MM.1S (cell line): Measurements from ENCODE around the gene GNPAT.

Experiments used
- EZH2 ChIP-seq: fragments of 300-600 bp; sonication (generic); optimal IDR thresholded peaks from 2 replicates; pipeline ENCODE3; 2017; ENCODE audit warnings: low read depth, mild to moderate bottlenecking, antibody characterized with exemption, low read length, mixed read lengths
- TF ChIP-seq, protein P1 (sequence below): fragments of 300-600 bp; sonication (generic); IDR thresholded peaks from 2 replicates; pipeline ENCODE4 v1.5.1; 2016; ENCODE audit warnings: antibody characterized with exemption, low read length, mixed read lengths

DNA sequence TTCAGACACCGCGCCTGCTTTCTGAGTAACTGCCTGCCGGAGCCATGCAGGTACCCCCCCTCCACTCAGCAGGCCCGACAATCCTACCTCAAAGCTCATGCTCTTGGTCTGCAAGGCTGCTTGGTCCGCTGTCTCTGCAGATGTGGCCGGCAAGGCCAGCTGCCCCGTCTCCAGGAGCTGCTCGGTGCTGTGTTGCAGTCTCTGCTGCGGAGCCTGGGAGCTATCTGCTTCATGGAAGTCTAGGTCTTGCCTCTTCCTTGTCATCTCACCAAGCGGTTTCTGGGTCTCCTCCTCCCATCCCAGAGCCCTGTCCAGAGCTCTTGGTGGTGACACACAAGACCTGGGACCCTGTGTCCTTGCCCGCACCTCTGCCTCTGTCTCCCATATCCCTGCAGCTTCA lies 24.0 kb upstream of the GNPAT start:
- TF ChIP-seq, protein P1, sequence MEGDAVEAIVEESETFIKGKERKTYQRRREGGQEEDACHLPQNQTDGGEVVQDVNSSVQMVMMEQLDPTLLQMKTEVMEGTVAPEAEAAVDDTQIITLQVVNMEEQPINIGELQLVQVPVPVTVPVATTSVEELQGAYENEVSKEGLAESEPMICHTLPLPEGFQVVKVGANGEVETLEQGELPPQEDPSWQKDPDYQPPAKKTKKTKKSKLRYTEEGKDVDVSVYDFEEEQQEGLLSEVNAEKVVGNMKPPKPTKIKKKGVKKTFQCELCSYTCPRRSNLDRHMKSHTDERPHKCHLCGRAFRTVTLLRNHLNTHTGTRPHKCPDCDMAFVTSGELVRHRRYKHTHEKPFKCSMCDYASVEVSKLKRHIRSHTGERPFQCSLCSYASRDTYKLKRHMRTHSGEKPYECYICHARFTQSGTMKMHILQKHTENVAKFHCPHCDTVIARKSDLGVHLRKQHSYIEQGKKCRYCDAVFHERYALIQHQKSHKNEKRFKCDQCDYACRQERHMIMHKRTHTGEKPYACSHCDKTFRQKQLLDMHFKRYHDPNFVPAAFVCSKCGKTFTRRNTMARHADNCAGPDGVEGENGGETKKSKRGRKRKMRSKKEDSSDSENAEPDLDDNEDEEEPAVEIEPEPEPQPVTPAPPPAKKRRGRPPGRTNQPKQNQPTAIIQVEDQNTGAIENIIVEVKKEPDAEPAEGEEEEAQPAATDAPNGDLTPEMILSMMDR = no peak
- TF ChIP-seq EZH2 = no peak
